Activated T-cell treated with anti-CD3 and anti-CD28 coated beads, Interleukin-2, amount 50 U/mL, for 48 hours (primary cell): ENCODE measurements around the gene ARPC5L.
A peak's percentile ranks its signal among the peaks of the same experiment; 100 is the strongest.
"Not testable (repeated sequence)": the region's sequence is repeated elsewhere in the genome, so short reads cannot be mapped to it uniquely, and the experiment has no call there.

Experiments used
- DNase-seq, 2 experiments: peaks; one replicate each; pipeline ENCODE4 v3.0.0-alpha.2; 2020

Gene ARPC5L

DNA sequence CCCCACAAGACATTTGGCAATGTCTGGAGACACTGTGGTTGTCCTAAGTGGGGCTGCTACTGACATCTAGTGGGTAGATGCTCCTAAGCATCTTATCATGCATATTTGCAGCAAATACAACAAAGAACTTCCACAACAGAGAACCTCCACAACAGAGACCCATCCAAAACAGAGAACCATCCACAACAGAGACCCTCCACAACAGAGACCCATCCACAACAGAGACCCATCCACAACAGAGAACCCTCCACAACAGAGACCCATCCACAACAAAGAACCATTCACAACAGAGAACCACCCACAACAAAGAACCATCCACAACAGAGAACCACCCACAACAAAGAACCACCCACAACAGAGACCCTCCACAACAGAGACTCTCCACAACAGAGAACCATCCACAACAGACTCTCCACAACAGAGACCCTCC is 32.8 kb downstream of the ARPC5L start:
- DNase-seq, result peak in 1 of 2 experiments; percentile 27

DNA sequence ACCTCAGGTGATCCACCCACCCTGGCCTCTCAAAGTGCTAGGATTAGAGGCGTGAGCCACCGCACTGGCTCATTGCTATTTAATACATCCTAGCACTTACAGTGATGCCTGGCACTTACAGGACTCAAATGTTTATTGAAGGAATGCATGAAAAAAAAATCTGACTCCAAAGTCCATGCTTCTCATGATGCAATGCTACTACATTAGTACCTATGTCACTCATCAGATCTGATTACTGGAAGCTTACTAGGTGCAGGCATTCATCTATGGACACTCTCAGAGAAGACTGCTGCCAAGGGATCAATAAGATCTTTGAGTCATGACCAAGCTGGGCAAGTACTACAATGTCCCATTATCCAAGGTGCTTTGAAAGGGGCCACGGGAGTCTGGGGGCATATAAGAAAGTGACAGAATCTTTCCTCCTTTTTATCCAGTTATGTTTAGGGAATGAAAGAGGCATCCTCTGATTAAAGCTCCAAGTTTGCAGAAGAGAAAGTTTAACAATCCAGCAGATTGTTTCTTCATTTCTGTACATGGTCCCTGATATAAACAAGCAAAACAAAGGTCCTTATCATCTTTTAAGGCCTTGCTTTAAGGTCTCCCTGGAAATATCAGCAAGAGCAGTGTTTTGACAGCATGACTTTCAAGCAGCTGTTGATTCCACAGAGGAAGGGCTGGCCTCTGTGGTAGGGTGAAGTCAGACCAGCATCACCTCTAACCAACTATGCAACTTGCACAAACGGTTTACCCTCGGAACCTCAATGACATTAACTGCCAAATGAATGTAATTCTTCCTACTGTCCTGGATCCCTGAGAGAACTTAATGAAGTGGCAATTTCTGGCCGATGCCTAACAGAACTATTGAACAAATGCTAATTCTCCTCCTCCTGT is 35.9 kb downstream of the ARPC5L start:
- DNase-seq, result no peak

DNA sequence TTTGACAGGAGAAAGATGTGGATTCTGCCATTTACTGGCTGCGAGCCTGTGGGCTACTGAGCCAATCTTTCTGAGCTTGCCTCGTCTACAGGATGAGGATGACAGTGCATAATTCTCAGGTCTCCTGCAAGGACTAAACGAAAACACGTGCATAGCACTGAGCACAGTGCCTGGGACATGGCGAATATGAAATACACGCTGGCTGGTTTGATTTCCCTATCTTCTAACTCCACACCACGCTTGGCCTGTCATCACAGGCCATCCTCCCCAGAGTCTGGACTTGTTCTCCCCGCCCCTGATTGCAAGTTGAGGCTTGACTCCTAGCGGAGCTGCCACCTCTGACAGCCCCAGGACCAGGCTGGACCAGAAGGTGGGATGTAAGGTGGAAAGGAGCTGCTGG is 37.9 kb downstream of the ARPC5L start:
- no peak for DNase-seq

DNA sequence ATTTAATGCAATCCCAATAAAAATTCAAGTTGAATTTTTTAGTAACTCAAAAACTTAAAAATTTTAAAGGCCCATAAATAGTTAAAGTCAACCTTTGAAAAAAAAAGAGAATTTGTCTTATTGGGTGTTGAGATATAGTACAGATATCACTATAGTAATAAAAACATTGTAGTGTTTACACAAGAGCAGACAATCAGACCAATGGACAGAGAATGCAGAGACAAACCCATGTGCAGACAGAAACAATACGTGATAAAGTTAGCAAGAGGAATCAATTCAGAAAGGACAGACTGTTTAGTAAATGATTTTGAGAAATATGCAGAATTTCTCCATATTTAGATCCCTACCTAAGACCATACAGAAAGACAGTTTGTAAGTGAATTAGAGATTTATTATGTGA is 45.0 kb downstream of the ARPC5L start:
- no peak for DNase-seq

DNA sequence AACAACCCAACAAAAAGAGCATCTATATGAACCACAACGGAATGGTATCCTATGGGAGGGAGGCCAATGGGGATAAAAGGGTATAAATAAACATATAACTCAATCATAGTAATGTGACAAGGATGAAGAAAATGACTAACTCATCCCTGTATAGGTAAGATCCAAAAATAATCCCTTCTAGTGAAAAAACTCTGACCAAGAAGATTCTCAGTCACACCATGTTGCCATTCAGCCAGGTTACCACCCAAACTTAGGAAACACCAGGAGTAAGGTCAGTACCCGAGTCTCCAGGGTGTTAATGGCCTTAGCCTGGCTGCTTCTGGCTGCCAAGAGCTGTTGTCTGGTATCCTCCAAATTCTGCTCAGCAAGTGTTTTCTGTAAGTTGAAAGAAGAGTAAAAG is 46.2 kb downstream of the ARPC5L start:
- no peak for DNase-seq

DNA sequence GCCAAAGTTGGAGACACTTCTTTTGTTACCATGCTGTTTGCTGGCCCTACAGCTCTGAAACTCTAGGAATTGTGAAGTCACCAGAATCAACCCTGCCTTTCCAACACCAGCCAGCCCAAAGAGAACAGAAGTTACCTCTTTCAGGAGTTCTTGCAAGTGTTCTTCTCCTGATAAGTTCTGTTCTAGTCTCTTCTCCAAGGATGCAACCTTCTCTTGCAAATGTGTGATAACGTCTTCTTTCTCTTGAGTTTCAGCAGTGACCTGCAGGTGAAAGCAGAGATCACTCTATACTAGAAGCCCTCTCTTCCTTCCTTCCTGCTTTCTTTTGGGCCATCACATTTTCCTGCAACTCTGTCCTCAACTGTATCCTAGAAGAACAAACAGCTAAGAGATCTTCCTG is 49.8 kb downstream of the ARPC5L start:
- no peak for DNase-seq

DNA sequence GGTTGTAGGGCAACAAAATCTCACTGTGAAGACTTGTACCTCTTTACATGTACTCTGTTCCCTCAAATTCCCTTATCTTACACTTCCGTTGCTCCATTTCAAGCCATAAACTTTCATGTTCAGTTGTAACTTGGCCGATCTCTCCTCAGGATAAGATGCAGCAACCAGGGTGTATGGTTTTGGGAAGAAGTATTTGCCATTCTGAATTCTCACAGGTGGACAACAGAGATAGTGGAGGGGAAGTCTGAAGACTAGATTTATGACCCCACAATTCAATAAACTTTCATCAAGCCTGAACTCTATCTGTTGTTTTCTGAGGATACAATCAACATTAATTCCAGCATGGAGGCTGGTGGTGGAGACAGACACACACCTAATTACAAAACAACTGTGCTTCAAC is 51.4 kb downstream of the ARPC5L start:
- no peak for DNase-seq

DNA sequence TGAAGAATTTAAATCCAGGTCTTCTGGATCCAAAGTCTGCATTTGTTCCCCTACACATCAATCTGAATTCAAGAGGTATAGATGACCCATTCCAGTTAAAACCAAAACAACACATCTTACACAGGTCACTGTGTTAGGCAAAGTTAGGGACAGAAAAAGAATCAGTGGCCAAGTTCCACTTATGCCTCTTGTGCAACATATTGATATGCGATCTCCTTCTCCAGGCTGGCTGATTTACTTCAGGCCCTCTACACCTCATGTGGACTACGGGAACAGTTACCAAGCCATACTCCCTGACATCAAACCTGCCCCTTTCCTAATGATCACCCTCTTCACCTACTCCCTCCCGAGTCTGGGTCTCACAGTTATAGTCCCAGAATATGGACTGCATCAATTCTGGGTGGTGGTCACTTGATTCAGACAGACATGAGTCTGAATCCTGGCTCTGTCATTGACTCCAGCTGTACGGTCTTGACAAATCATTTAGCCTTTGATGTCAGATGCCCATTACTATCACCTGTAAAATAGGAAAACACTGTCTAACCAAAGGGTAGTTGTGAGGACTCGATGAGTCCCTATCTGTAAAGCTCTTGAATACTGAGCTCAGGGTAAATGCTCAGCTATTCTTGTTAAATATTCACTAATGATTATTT is 52.9 kb downstream of the ARPC5L start:
- no peak for DNase-seq

DNA sequence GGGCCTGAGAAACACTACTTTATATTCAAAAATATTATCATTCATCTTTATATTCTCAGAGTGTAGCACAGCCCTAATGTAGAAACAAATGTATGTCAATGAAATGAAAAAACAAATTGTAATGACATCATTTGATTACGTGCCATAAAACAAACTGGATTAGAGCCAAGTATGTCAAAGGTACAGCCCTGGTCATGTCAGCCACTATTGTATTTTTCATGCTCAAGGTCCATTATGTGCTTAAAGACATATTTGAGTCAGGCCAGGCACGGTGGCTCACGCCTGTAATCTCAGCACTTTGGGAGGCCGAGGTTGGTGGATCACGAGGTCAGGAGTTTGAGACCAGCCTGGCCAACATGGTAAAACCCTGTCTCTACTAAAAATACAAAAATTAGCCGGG is 58.5 kb downstream of the ARPC5L start:
- not testable (repeated sequence) for DNase-seq
